ENCODE results near the gene ARHGAP15. TPM values are rescaled to one million over a fixed set of nuclear protein-coding genes. Genes with fewer than 3 reads are reported as not detected.

ARHGAP15 gene
- total and polyA plus RNA-seq, 4 experiments from 2014 or later = 218 to 524 (median 365) TPM

- Mint-ChIP-seq H3K27me3 (no peaks in the 10 kb centered on the region), H3K9me3 (peaks cover 0 to 6% (median 3%) of the 10 kb centered on the region in 8 donors), H3K4me3 (peak overlapping the region in 4 of 8 donors; percentile 0 to 62 (median 29)), H3K27ac (peak overlapping the region; percentile 61 to 86 (median 83)), H3K4me1 (peaks cover 54 to 73% (median 64%) of the 10 kb centered on the region in 4 donors), H3K36me3 (peaks cover 36 to 55% of the 10 kb centered on the region in 2 donors)
- H3K36me3 ChIP-seq (ENCODE audit: insufficient read depth, low read length) = peaks cover 5% of the 10 kb centered on the region
- H3K4me1 ChIP-seq (ENCODE audit: insufficient read depth, low read length) = peaks cover 58% of the 10 kb centered on the region
- no peak overlapping the region for H3K27ac ChIP-seq (ENCODE audit: low read depth, low read length)
- ChIA-PET CTCF (ENCODE audit: partially characterized antibody) (interaction anchor here (1.4 to 3.7 kb wide), 3 partner anchors 14 to 84 kb away, joined by 3 to 17 read pairs (median 14); no protein-coding TSS in a partner anchor), POLR2A (ENCODE audit: partially characterized antibody) (interaction anchor here (1.1 to 1.8 kb wide), 3 partner anchors 22 to 132 kb away, joined by 3 to 4 read pairs (median 3); no protein-coding TSS in a partner anchor)
- H3K4me3 ChIP-seq (ENCODE audit: low read length in 2 of 2) = no peak overlapping the region
- peak in 1 of 5 donors; percentile 36 for DNase-seq
- H3K9me3 ChIP-seq (ENCODE audit: control insufficient read depth in 1 of 2, low read length in 2 of 2) = no peaks in the 10 kb centered on the region
- intact Hi-C loops (cut with micrococcal nuclease) = loop anchor here (5.0 kb wide), 1 partner anchor 42 kb away; no protein-coding TSS in a partner anchor
- H3K27me3 ChIP-seq (ENCODE audit: insufficient read depth, low read length) = no peaks in the 10 kb centered on the region
Measured at GRCh38 chr2:143175438-143175837, 46.2 kb downstream of the ARHGAP15 start.

- Mint-ChIP-seq H3K4me1 (peaks cover 49 to 66% (median 57%) of the 10 kb centered on the region in 4 donors), H3K9me3 (peaks cover 0 to 12% (median 7%) of the 10 kb centered on the region in 8 donors), H3K27me3 (no peaks in the 10 kb centered on the region), H3K27ac (peak overlapping the region; percentile 90 to 97 (median 94)), H3K4me3 (peak overlapping the region; percentile 77 to 93 (median 86)), H3K36me3 (peaks cover 36 to 52% of the 10 kb centered on the region in 2 donors)
- Histone ChIP-seq H3K9me3 (ENCODE audit: control insufficient read depth in 1 of 2, low read length in 2 of 2) (no peaks in the 10 kb centered on the region), H3K27me3 (ENCODE audit: insufficient read depth, low read length) (no peaks in the 10 kb centered on the region), H3K27ac (ENCODE audit: low read depth, low read length) (peak overlapping the region; percentile 66), H3K4me1 (ENCODE audit: insufficient read depth, low read length) (peaks cover 54% of the 10 kb centered on the region), H3K36me3 (ENCODE audit: insufficient read depth, low read length) (no peaks in the 10 kb centered on the region), H3K4me3 (ENCODE audit: low read length in 2 of 2) (peak overlapping the region in 1 of 2 donors; percentile 34)
- intact Hi-C loops (cut with micrococcal nuclease) = loop anchor here (1.0 to 5.0 kb wide), 2 partner anchors 9 to 41 kb away; no protein-coding TSS in a partner anchor
- ChIA-PET CTCF (ENCODE audit: partially characterized antibody) (interaction anchor here (0.8 to 1.8 kb wide), 4 partner anchors 8 to 86 kb away, joined by 3 to 8 read pairs (median 4); no protein-coding TSS in a partner anchor), POLR2A (ENCODE audit: partially characterized antibody) (interaction anchor here (0.8 to 1.8 kb wide), 8 partner anchors 11 to 81 kb away, joined by 3 to 12 read pairs (median 4); partner anchors contain the start of gene ARHGAP15)
- peak in 3 of 5 donors; percentile 6 to 16 (median 15) for DNase-seq
Measured at GRCh38 chr2:143176606-143177005, 47.4 kb downstream of the ARHGAP15 start.

GRCh38 chr2:143177096-143177786 lies 48.0 kb downstream of the ARHGAP15 start:
- DNase-seq = peak in 3 of 5 donors; percentile 16 to 18 (median 18)
- no peaks in the 10 kb centered on the region for H3K27me3 ChIP-seq (ENCODE audit: insufficient read depth, low read length)
- H3K9me3 ChIP-seq (ENCODE audit: control insufficient read depth in 1 of 2, low read length in 2 of 2) = no peaks in the 10 kb centered on the region
- intact Hi-C loops (cut with micrococcal nuclease) = loop anchor here (1.0 to 5.0 kb wide), 2 partner anchors 8 to 40 kb away; no protein-coding TSS in a partner anchor
- H3K36me3 Mint-ChIP-seq = peaks cover 36 to 50% of the 10 kb centered on the region in 2 donors
- peak overlapping the region; percentile 66 for H3K27ac ChIP-seq (ENCODE audit: low read depth, low read length)
- H3K9me3 Mint-ChIP-seq = peaks cover 0 to 13% (median 7%) of the 10 kb centered on the region in 8 donors
- peaks cover 47 to 66% (median 57%) of the 10 kb centered on the region in 4 donors for H3K4me1 Mint-ChIP-seq
- H3K27me3 Mint-ChIP-seq = no peaks in the 10 kb centered on the region
- POLR2A ChIA-PET (ENCODE audit: partially characterized antibody) = interaction anchor here (0.8 to 1.8 kb wide), 8 partner anchors 12 to 81 kb away, joined by 3 to 12 read pairs (median 4); partner anchors contain the start of gene ARHGAP15
- peak overlapping the region; percentile 90 to 97 (median 94) for H3K27ac Mint-ChIP-seq
- CTCF ChIA-PET (ENCODE audit: partially characterized antibody) = interaction anchor here (0.8 to 1.8 kb wide), 4 partner anchors 9 to 85 kb away, joined by 3 to 8 read pairs (median 4); no protein-coding TSS in a partner anchor
- H3K36me3 ChIP-seq (ENCODE audit: insufficient read depth, low read length) = no peaks in the 10 kb centered on the region
- peaks cover 57% of the 10 kb centered on the region for H3K4me1 ChIP-seq (ENCODE audit: insufficient read depth, low read length)
- H3K4me3 Mint-ChIP-seq = peak overlapping the region; percentile 77 to 93 (median 86)
- peak overlapping the region in 1 of 2 donors; percentile 34 for H3K4me3 ChIP-seq (ENCODE audit: low read length in 2 of 2)

- Histone ChIP-seq H3K27me3 (ENCODE audit: insufficient read depth, low read length) (no peaks in the 10 kb centered on the region), H3K9me3 (ENCODE audit: control insufficient read depth in 1 of 2, low read length in 2 of 2) (no peaks in the 10 kb centered on the region), H3K4me1 (ENCODE audit: insufficient read depth, low read length) (peaks cover 69% of the 10 kb centered on the region), H3K36me3 (ENCODE audit: insufficient read depth, low read length) (no peaks in the 10 kb centered on the region), H3K4me3 (ENCODE audit: low read length in 2 of 2) (no peak overlapping the region), H3K27ac (ENCODE audit: low read depth, low read length) (no peak overlapping the region)
- DNase-seq = no peak
- H3K36me3 Mint-ChIP-seq = peaks cover 47 to 55% of the 10 kb centered on the region in 2 donors
- POLR2A ChIA-PET (ENCODE audit: partially characterized antibody) = interaction anchor here (0.7 to 1.4 kb wide), 3 partner anchors 19 to 77 kb away, joined by 3 to 6 read pairs (median 3); no protein-coding TSS in a partner anchor
- peaks cover 57 to 78% (median 67%) of the 10 kb centered on the region in 4 donors for H3K4me1 Mint-ChIP-seq
- CTCF ChIA-PET (ENCODE audit: partially characterized antibody) = interaction anchor here (0.8 to 1.8 kb wide), 7 partner anchors 10 to 78 kb away, joined by 3 to 7 read pairs (median 4); no protein-coding TSS in a partner anchor
- intact Hi-C loops (cut with micrococcal nuclease) = no loop called here
- H3K4me3 Mint-ChIP-seq = peak overlapping the region in 6 of 8 donors; percentile 8 to 47 (median 33)
- H3K27ac Mint-ChIP-seq = peak overlapping the region in 4 of 7 donors; percentile 8 to 75 (median 50)
- H3K27me3 Mint-ChIP-seq = no peaks in the 10 kb centered on the region
- peaks cover 0 to 13% (median 7%) of the 10 kb centered on the region in 8 donors for H3K9me3 Mint-ChIP-seq
Measured at GRCh38 chr2:143181494-143181893, 52.3 kb downstream of the ARHGAP15 start.

GRCh38 chr2:143182649-143183048 lies 53.4 kb downstream of the ARHGAP15 start:
- H3K4me1 Mint-ChIP-seq = peaks cover 56 to 78% (median 67%) of the 10 kb centered on the region in 4 donors
- Histone ChIP-seq H3K4me1 (ENCODE audit: insufficient read depth, low read length) (peaks cover 64% of the 10 kb centered on the region), H3K4me3 (ENCODE audit: low read length in 2 of 2) (no peak overlapping the region), H3K9me3 (ENCODE audit: control insufficient read depth in 1 of 2, low read length in 2 of 2) (no peaks in the 10 kb centered on the region), H3K27me3 (ENCODE audit: insufficient read depth, low read length) (no peaks in the 10 kb centered on the region), H3K27ac (ENCODE audit: low read depth, low read length) (no peak overlapping the region), H3K36me3 (ENCODE audit: insufficient read depth, low read length) (no peaks in the 10 kb centered on the region)
- intact Hi-C loops (cut with micrococcal nuclease) = no loop called here
- peak overlapping the region in 5 of 7 donors; percentile 2 to 73 (median 13) for H3K27ac Mint-ChIP-seq
- DNase-seq = no peak
- peak overlapping the region in 3 of 8 donors; percentile 1 to 36 (median 33) for H3K4me3 Mint-ChIP-seq
- H3K27me3 Mint-ChIP-seq = no peaks in the 10 kb centered on the region
- H3K36me3 Mint-ChIP-seq = peaks cover 52 to 57% of the 10 kb centered on the region in 2 donors
- H3K9me3 Mint-ChIP-seq = peaks cover 0 to 13% (median 7%) of the 10 kb centered on the region in 8 donors
- ChIA-PET CTCF (ENCODE audit: partially characterized antibody) (interaction anchor here (1.4 kb wide), 3 partner anchors 21 to 102 kb away, joined by 3 to 9 read pairs (median 4); no protein-coding TSS in a partner anchor), POLR2A (ENCODE audit: partially characterized antibody) (interaction anchor here (0.7 to 1.6 kb wide), 2 partner anchors 54 to 76 kb away, joined by 3 to 5 read pairs; no protein-coding TSS in a partner anchor)

- CTCF ChIA-PET (ENCODE audit: partially characterized antibody) = interaction anchor here (0.9 to 1.8 kb wide), 8 partner anchors 21 to 100 kb away, joined by 3 to 9 read pairs (median 4); no protein-coding TSS in a partner anchor
- peaks cover 50 to 60% of the 10 kb centered on the region in 2 donors for H3K36me3 Mint-ChIP-seq
- no peak for DNase-seq
Measured at GRCh38 chr2:143183804-143184463, 54.7 kb downstream of the ARHGAP15 start.

More at GRCh38 chr2:143183804-143184463, 54.7 kb downstream of the ARHGAP15 start:
- POLR2A ChIA-PET (ENCODE audit: partially characterized antibody) = interaction anchor here (1.1 to 1.6 kb wide), 2 partner anchors 9 to 56 kb away, joined by 3 to 5 read pairs; no protein-coding TSS in a partner anchor
- intact Hi-C loops (cut with micrococcal nuclease) = no loop called here
- Histone ChIP-seq H3K9me3 (ENCODE audit: control insufficient read depth in 1 of 2, low read length in 2 of 2) (no peaks in the 10 kb centered on the region), H3K27ac (ENCODE audit: low read depth, low read length) (no peak overlapping the region), H3K36me3 (ENCODE audit: insufficient read depth, low read length) (no peaks in the 10 kb centered on the region), H3K4me1 (ENCODE audit: insufficient read depth, low read length) (peaks cover 60% of the 10 kb centered on the region), H3K27me3 (ENCODE audit: insufficient read depth, low read length) (no peaks in the 10 kb centered on the region), H3K4me3 (ENCODE audit: low read length in 2 of 2) (no peak overlapping the region)
- H3K4me3 Mint-ChIP-seq = peak overlapping the region in 4 of 8 donors; percentile 6 to 53 (median 42)
- peaks cover 0 to 13% (median 7%) of the 10 kb centered on the region in 8 donors for H3K9me3 Mint-ChIP-seq
- H3K4me1 Mint-ChIP-seq = peaks cover 56 to 77% (median 64%) of the 10 kb centered on the region in 4 donors
- H3K27me3 Mint-ChIP-seq = no peaks in the 10 kb centered on the region
- peak overlapping the region in 3 of 7 donors; percentile 0 to 81 (median 18) for H3K27ac Mint-ChIP-seq

All from CD4-positive, alpha-beta memory T cell (primary cell).